SK-N-SH (cell line): ENCODE measurements around the gene MICAL2. TPM values are rescaled to one million over a fixed set of nuclear protein-coding genes. Genes with fewer than 3 reads are reported as not detected.

Experiments used
- CTCF ChIA-PET: fragments of 300-600, 350-600 bp; formaldehyde crosslinking; extraction: SDS; loops from one replicate; lab custom pipeline; 2021; lab: Yijun Ruan, JAX
- POLR2A ChIA-PET: fragments of 350-600 bp; sonication (Branson Sonifier 250); formaldehyde crosslinking; extraction: SDS; loops from one replicate; lab custom pipeline; 2020; ENCODE audit warnings: antibody characterized with exemption, inconsistent platforms; lab: Yijun Ruan, JAX
- DNase-seq: peaks from one replicate; pipeline ENCODE4 v3.0.0; 2012
- H2AFZ ChIP-seq: fragments of 200-600 bp; sonication (generic); 2 replicates; pipeline ENCODE4 v1.8.1; 2016; ENCODE audit warnings: antibody characterized with exemption, mild to moderate bottlenecking, low read depth
- H3F3A ChIP-seq: fragments of 200-600 bp; sonication (generic); replicated peaks from 2 replicates; pipeline ENCODE3; 2016; ENCODE audit warnings: antibody characterized with exemption, mild to moderate bottlenecking; ENCODE audit not compliant: insufficient read depth
- H3K27ac ChIP-seq, 2 experiments: fragments of 200-500 bp in 1 of 2; fragments of 200-600 bp in 1 of 2; sonication (Bioruptor generic) in 1 of 2; sonication (generic), shearing (Covaris generic) in 1 of 2; 2 replicates each; pipeline versions ENCODE4 v1.5.1 to v1.6.1; 2014 to 2016; ENCODE audit warnings: low read depth in 2 of 2, inconsistent platforms in 1 of 2, low read length in 1 of 2, mild to moderate bottlenecking in 1 of 2, mixed read lengths in 1 of 2
- H3K27me3 ChIP-seq: fragments of 200-600 bp; sonication (generic), shearing (Covaris generic); 2 replicates; pipeline ENCODE4 v1.6.1; 2016; ENCODE audit warnings: mixed run types; ENCODE audit not compliant: insufficient read depth
- H3K36me3 ChIP-seq, 2 experiments: fragments of 200-500 bp in 1 of 2; fragments of 200-600 bp in 1 of 2; sonication (Bioruptor generic) in 1 of 2; sonication (generic) in 1 of 2; replicated peaks in 1 of 2; 2 replicates each; pipeline versions ENCODE3 to v1.5.1; 2014 to 2016; ENCODE audit warnings: low read length in 1 of 2, mild to moderate bottlenecking in 1 of 2; ENCODE audit not compliant: insufficient read depth in 2 of 2, control insufficient read depth in 1 of 2
- H3K4me1 ChIP-seq, 2 experiments: fragments of 200-500 bp in 1 of 2; fragments of 200-600 bp in 1 of 2; sonication (Bioruptor generic) in 1 of 2; sonication (generic), shearing (Covaris generic) in 1 of 2; 2 replicates each; pipeline versions ENCODE4 v1.5.1 to v1.6.1; 2014 to 2016; ENCODE audit warnings: low read depth in 1 of 2, low read length in 1 of 2, mixed run types in 1 of 2; ENCODE audit not compliant: insufficient read depth in 2 of 2, control insufficient read depth in 1 of 2
- H3K4me2 ChIP-seq: fragments of 200-600 bp; sonication (generic), shearing (Covaris generic); 2 replicates; pipeline ENCODE4 v1.6.1; 2017; ENCODE audit warnings: mixed run types
- H3K4me3 ChIP-seq, 2 experiments: fragments of 200-500 bp in 1 of 2; fragments of 200-600 bp in 1 of 2; sonication (Bioruptor generic) in 1 of 2; sonication (generic), shearing (Covaris generic) in 1 of 2; 2 replicates each; pipeline versions ENCODE4 v1.5.1 to v1.8.1; 2014 to 2016; ENCODE audit warnings: low read depth in 2 of 2, inconsistent platforms in 1 of 2, low read length in 1 of 2, mild to moderate bottlenecking in 1 of 2, mixed read lengths in 1 of 2, moderate library complexity in 1 of 2
- H3K79me2 ChIP-seq: fragments of 200-600 bp; sonication (generic); 2 replicates; pipeline ENCODE4 v1.8.1; 2017; ENCODE audit warnings: mild to moderate bottlenecking; ENCODE audit not compliant: insufficient read depth
- H3K9ac ChIP-seq: fragments of 200-600 bp; sonication (generic); 2 replicates; pipeline ENCODE4 v1.6.1; 2017; ENCODE audit warnings: mixed run types
- H3K9me2 ChIP-seq: fragments of 200-600 bp; sonication (generic); 2 replicates; pipeline ENCODE4 v1.6.1; 2017; ENCODE audit warnings: mixed run types
- H3K9me3 ChIP-seq: fragments of 200-600 bp; sonication (generic); 2 replicates; pipeline ENCODE4 v1.6.1; 2017; ENCODE audit warnings: mixed run types, mild to moderate bottlenecking, moderate library complexity
- H4K20me1 ChIP-seq: fragments of 200-600 bp; sonication (generic); 2 replicates; pipeline ENCODE4 v1.6.1; 2017; ENCODE audit warnings: mild to moderate bottlenecking, mixed run types; ENCODE audit not compliant: insufficient read depth
- ELF1 ChIP-seq: IDR thresholded peaks from 2 replicates; pipeline ENCODE4 v1.4.0; 2012
- EP300 ChIP-seq, 2 experiments: IDR thresholded peaks; 2 replicates each; pipeline versions ENCODE4 v1.4.0 to v1.6.1; 2012; ENCODE audit warnings: borderline replicate concordance in 1 of 2, low read depth in 1 of 2, low read length in 1 of 2
- FOSL2 ChIP-seq: IDR thresholded peaks from 2 replicates; pipeline ENCODE4 v1.4.0; 2012; ENCODE audit warnings: low read depth, mild to moderate bottlenecking, moderate library complexity, borderline replicate concordance
- FOXM1 ChIP-seq: IDR thresholded peaks from 2 replicates; pipeline ENCODE4 v1.4.0; 2012; ENCODE audit warnings: low read depth, mild to moderate bottlenecking
- GABPA ChIP-seq: IDR thresholded peaks from 2 replicates; pipeline ENCODE4 v1.4.0; 2012; ENCODE audit warnings: low read depth, mild to moderate bottlenecking
- GATA2 ChIP-seq: sonication (generic); formaldehyde crosslinking; IDR thresholded peaks from 2 replicates; pipeline ENCODE4 v1.5.0; 2020; ENCODE audit warnings: mild to moderate bottlenecking, missing genetic modification reagents
- MAX ChIP-seq: IDR thresholded peaks from 2 replicates; pipeline ENCODE4 v1.4.0; 2012; ENCODE audit warnings: low read depth
- MEF2A ChIP-seq: IDR thresholded peaks from 2 replicates; pipeline ENCODE4 v1.4.0; 2012; ENCODE audit warnings: low read depth, borderline replicate concordance
- NFIC ChIP-seq: IDR thresholded peaks from 2 replicates; pipeline ENCODE4 v1.4.0; 2012; ENCODE audit warnings: borderline replicate concordance
- PBX3 ChIP-seq: IDR thresholded peaks from 2 replicates; pipeline ENCODE4; 2012
- RCOR1 ChIP-seq: fragments of 150-350 bp; IDR thresholded peaks from 2 replicates; pipeline ENCODE4 v1.6.1; 2017; ENCODE audit warnings: antibody characterized with exemption, low read length
- RFX5 ChIP-seq: IDR thresholded peaks from 2 replicates; pipeline ENCODE4 v1.6.1; 2012; ENCODE audit warnings: mild to moderate bottlenecking, improper control_type of control experiment, low read length
- SIN3A ChIP-seq: IDR thresholded peaks from 2 replicates; pipeline ENCODE4 v1.6.1; 2012; ENCODE audit warnings: low read depth, mild to moderate bottlenecking, low read length, moderate library complexity, borderline replicate concordance
- TAF1 ChIP-seq: IDR thresholded peaks from 2 replicates; pipeline ENCODE4 v1.6.1; 2012; ENCODE audit warnings: low read depth, mild to moderate bottlenecking, low read length, moderate library complexity, borderline replicate concordance
- TCF12 ChIP-seq: IDR thresholded peaks from 2 replicates; pipeline ENCODE4 v1.4.0; 2012
- TEAD4 ChIP-seq: IDR thresholded peaks from 2 replicates; pipeline ENCODE4 v1.4.0; 2012; ENCODE audit warnings: mild to moderate bottlenecking, borderline replicate concordance; ENCODE audit not compliant: insufficient read depth
- USF1 ChIP-seq: IDR thresholded peaks from 2 replicates; pipeline ENCODE4 v1.4.0; 2012; ENCODE audit warnings: low read depth, borderline replicate concordance
- YY1 ChIP-seq: IDR thresholded peaks from 2 replicates; pipeline ENCODE4 v1.4.0; 2012; ENCODE audit warnings: low read depth, mild to moderate bottlenecking
- ZBTB33 ChIP-seq: IDR thresholded peaks from 2 replicates; pipeline ENCODE4 v1.4.0; 2012; ENCODE audit warnings: low read depth, borderline replicate concordance
- WGBS: methylation state at CpG from one replicate; pipeline ENCODE4 v1.1.6; 2017; ENCODE audit warnings: low lambda C conversion rate; 5-methylcytosine and 5-hydroxymethylcytosine counted together
- polyA plus RNA-seq, 3 experiments: library from polyadenylated mRNA; depleted of rRNA; stranded (reverse); fragments of >200 nt; gene quantifications; 2 replicates each; pipeline ENCODE4 v1.2.3, GENCODE V29; 2012
- TF ChIP-seq, protein P1 (sequence below): fragments of 200-600 bp; sonication (generic); IDR thresholded peaks from 2 replicates; pipeline ENCODE4 v1.6.1; 2017; ENCODE audit warnings: antibody characterized with exemption, mild to moderate bottlenecking, moderate library complexity

Gene MICAL2
- polyA plus RNA-seq, 1 of the 3 experiments (the other 2 are of a cell fraction): 54.6 TPM

GRCh38 chr11:12128301-12128751, 17.9 kb downstream of the MICAL2 start:
- Histone ChIP-seq H3F3A (peaks cover 38% of the 10 kb centered on the region), H3K9me3 (no peaks in the 10 kb centered on the region), H2AFZ (no peak overlapping the region), H3K27me3 (no peaks in the 10 kb centered on the region), H3K27ac (no peak overlapping the region; a peak in 1 of 4 replicates), H4K20me1 (peaks cover 50% of the 10 kb centered on the region; the same call in 1 of the 2 replicates), H3K79me2 (peaks cover 98% of the 10 kb centered on the region), H3K9me2 (no peaks in the 10 kb centered on the region), H3K4me2 (no peak overlapping the region), H3K4me3 (no peak overlapping the region), H3K4me1 (peaks cover 0 to 20% of the 10 kb centered on the region in 2 experiments; a peak in 2 of 4 replicates), H3K36me3 (peaks cover 0 to 27% of the 10 kb centered on the region in 2 experiments), H3K9ac (no peak overlapping the region)
- 63% methylated on average over 1 of the region's 1 CpG for WGBS
- ChIA-PET CTCF (no interaction called here), POLR2A (no interaction called here)
- DNase-seq: no peak
- no peak for TF ChIP-seq FOXM1
- TF ChIP-seq MEF2A: no peak
- TF ChIP-seq PBX3: no peak
- no peak for TF ChIP-seq TEAD4
- no peak for TF ChIP-seq RFX5
- no peak for TF ChIP-seq YY1
- TF ChIP-seq ZBTB33: no peak
- TF ChIP-seq EP300 (IDR thresholded peaks at IDR 0.05; ENCODE audit: borderline replicate concordance in 1 of 2, low read depth in 1 of 2, low read length in 1 of 2): no peak
- no peak for TF ChIP-seq RCOR1
- TF ChIP-seq FOSL2: no peak
- no peak for TF ChIP-seq GATA2 (CRISPR knock-in tag)
- TF ChIP-seq MAX: no peak

GRCh38 chr11:12129227-12129626, 18.8 kb downstream of the MICAL2 start:
- Histone ChIP-seq H2AFZ (no peak overlapping the region), H3K9ac (no peak overlapping the region), H3K27ac (no peak overlapping the region), H3F3A (peaks cover 32% of the 10 kb centered on the region), H3K27me3 (no peaks in the 10 kb centered on the region), H3K4me2 (no peak overlapping the region), H3K9me2 (no peaks in the 10 kb centered on the region), H3K9me3 (no peaks in the 10 kb centered on the region), H3K4me3 (no peak overlapping the region), H3K36me3 (peaks cover 2 to 26% of the 10 kb centered on the region in 2 experiments), H4K20me1 (peaks cover 45% of the 10 kb centered on the region; the same call in 1 of the 2 replicates), H3K4me1 (peaks cover 0 to 19% of the 10 kb centered on the region in 2 experiments; a peak in 2 of 4 replicates), H3K79me2 (peaks cover 98% of the 10 kb centered on the region)
- 83% methylated on average over 4 of the region's 4 CpGs for WGBS
- CTCF ChIA-PET: no interaction called here
- no peak for DNase-seq
- POLR2A ChIA-PET: no interaction called here
- TF ChIP-seq GABPA (no peak), YY1 (no peak), TCF12 (no peak), MEF2A (no peak), MAX (no peak), FOSL2 (no peak), SIN3A (no peak), NFIC (no peak), ELF1 (no peak), RFX5 (no peak), USF1 (no peak), RCOR1 (no peak), GATA2 (CRISPR knock-in tag) (no peak), FOXM1 (no peak), TAF1 (no peak), PBX3 (no peak)
- TF ChIP-seq, protein P1, sequence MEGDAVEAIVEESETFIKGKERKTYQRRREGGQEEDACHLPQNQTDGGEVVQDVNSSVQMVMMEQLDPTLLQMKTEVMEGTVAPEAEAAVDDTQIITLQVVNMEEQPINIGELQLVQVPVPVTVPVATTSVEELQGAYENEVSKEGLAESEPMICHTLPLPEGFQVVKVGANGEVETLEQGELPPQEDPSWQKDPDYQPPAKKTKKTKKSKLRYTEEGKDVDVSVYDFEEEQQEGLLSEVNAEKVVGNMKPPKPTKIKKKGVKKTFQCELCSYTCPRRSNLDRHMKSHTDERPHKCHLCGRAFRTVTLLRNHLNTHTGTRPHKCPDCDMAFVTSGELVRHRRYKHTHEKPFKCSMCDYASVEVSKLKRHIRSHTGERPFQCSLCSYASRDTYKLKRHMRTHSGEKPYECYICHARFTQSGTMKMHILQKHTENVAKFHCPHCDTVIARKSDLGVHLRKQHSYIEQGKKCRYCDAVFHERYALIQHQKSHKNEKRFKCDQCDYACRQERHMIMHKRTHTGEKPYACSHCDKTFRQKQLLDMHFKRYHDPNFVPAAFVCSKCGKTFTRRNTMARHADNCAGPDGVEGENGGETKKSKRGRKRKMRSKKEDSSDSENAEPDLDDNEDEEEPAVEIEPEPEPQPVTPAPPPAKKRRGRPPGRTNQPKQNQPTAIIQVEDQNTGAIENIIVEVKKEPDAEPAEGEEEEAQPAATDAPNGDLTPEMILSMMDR: no peak
